HepG2 (cell line): Measurements from ENCODE around the gene RAB5B. TPM values are rescaled to one million over a fixed set of nuclear protein-coding genes. Genes with fewer than 3 reads are reported as not detected.

Source experiments
- AGO2 ChIP-seq: fragments of 200-400 bp; formaldehyde crosslinking; optimal IDR thresholded peaks from 2 replicates; pipeline ENCODE3; 2017; ENCODE audit warnings: mild to moderate bottlenecking, low read depth, low read length, moderate library complexity
- ARNT ChIP-seq: fragments of 450-650 bp; IDR thresholded peaks from 2 replicates; pipeline ENCODE4 v1.6.1; 2017
- DMAP1 ChIP-seq: IDR thresholded peaks from 2 replicates; pipeline ENCODE4 v1.6.1; 2016
- DRAP1 ChIP-seq: IDR thresholded peaks from 2 replicates; pipeline ENCODE4 v1.6.1; 2016; ENCODE audit warnings: missing genetic modification reagents, missing compliant biosample characterization
- FLYWCH1 ChIP-seq: sonication (generic); formaldehyde crosslinking; IDR thresholded peaks from 2 replicates; pipeline ENCODE4 v1.8.1; 2023; ENCODE audit warnings: mild to moderate bottlenecking, missing genetic modification reagents
- FOXA3 ChIP-seq: IDR thresholded peaks from 2 replicates; pipeline ENCODE4 v1.6.1; 2016; ENCODE audit warnings: missing genetic modification reagents, missing compliant biosample characterization
- GTF3A ChIP-seq: sonication (generic); formaldehyde crosslinking; conservative IDR thresholded peaks from 2 replicates; pipeline ENCODE4 v1.4.0; 2020; ENCODE audit warnings: mild to moderate bottlenecking, missing genetic modification reagents
- HNRNPUL1 ChIP-seq: fragments of 200-400 bp; formaldehyde crosslinking; IDR thresholded peaks from 2 replicates; pipeline ENCODE4 v1.6.1; 2017; ENCODE audit warnings: low read depth, mild to moderate bottlenecking, low read length, moderate library complexity
- MAFK ChIP-seq, 2 experiments: IDR thresholded peaks in 1 of 2; conservative IDR thresholded peaks in 1 of 2; 2 replicates each; pipeline ENCODE4 v1.6.1; 2011; ENCODE audit warnings: improper control_type of control experiment in 2 of 2, low read length in 2 of 2
- NFE2 ChIP-seq: sonication (generic); formaldehyde crosslinking; IDR thresholded peaks from 2 replicates; pipeline ENCODE4 v1.4.0; 2020; ENCODE audit warnings: missing genetic modification reagents
- NFYB ChIP-seq: sonication (generic); formaldehyde crosslinking; IDR thresholded peaks from 2 replicates; pipeline ENCODE4 v1.4.0; 2020; ENCODE audit warnings: missing genetic modification reagents
- RAD21 ChIP-seq: fragments of 450-650 bp; formaldehyde crosslinking; IDR thresholded peaks from 2 replicates; pipeline ENCODE4 v1.5.0; 2020; ENCODE audit warnings: mild to moderate bottlenecking
- RFX3 ChIP-seq: IDR thresholded peaks from 2 replicates; pipeline ENCODE4 v1.6.1; 2016; ENCODE audit warnings: missing biosample characterization, missing genetic modification reagents
- RFXANK ChIP-seq: IDR thresholded peaks from 2 replicates; pipeline ENCODE4 v1.6.1; 2016
- SKI ChIP-seq: fragments of 450-650 bp; IDR thresholded peaks from one replicate; pipeline ENCODE4 v1.6.1; 2018; ENCODE audit warnings: mild to moderate bottlenecking; ENCODE audit not compliant: partially characterized antibody
- WIZ ChIP-seq: sonication (generic); formaldehyde crosslinking; IDR thresholded peaks from 2 replicates; pipeline ENCODE4 v1.5.1; 2020; ENCODE audit warnings: mild to moderate bottlenecking, missing genetic modification reagents
- YEATS4 ChIP-seq: sonication (generic); formaldehyde crosslinking; IDR thresholded peaks from 2 replicates; pipeline ENCODE4 v1.4.0; 2020; ENCODE audit warnings: missing genetic modification reagents, borderline replicate concordance
- ZFP36L2 ChIP-seq: sonication (generic); formaldehyde crosslinking; IDR thresholded peaks from 2 replicates; pipeline ENCODE4 v1.4.0; 2020; ENCODE audit warnings: missing genetic modification reagents
- ZNF260 ChIP-seq: sonication (generic); formaldehyde crosslinking; IDR thresholded peaks from 2 replicates; pipeline ENCODE4 v1.4.0; 2020; ENCODE audit warnings: missing genetic modification reagents, low read depth, mild to moderate bottlenecking, borderline replicate concordance
- ZNF3 ChIP-seq: IDR thresholded peaks from 2 replicates; pipeline ENCODE4 v1.7.0; 2017; ENCODE audit warnings: inconsistent platforms
- ZNF570 ChIP-seq: sonication (generic); formaldehyde crosslinking; IDR thresholded peaks from 2 replicates; pipeline ENCODE4 v1.4.0; 2020; ENCODE audit warnings: mild to moderate bottlenecking, missing genetic modification reagents, borderline replicate concordance
- ZNF850 ChIP-seq: sonication (generic); formaldehyde crosslinking; conservative IDR thresholded peaks from 2 replicates; pipeline ENCODE4 v1.9.0; 2021; ENCODE audit warnings: mild to moderate bottlenecking, missing genetic modification reagents
- polyA plus RNA-seq, 8 experiments: library from polyadenylated mRNA; depleted of rRNA in 3 of 8; stranded (reverse) in 7 of 8; unstranded in 1 of 8; fragments of >200 nt; fragmentation: Illumina TruSeq in 4 of 8; extraction: Trizol in 4 of 8; gene quantifications; 2 replicates each; pipeline versions ENCODE4 v1.2.1 to v1.2.3, GENCODE V29; 2011 to 2016; ENCODE audit warnings: low read depth in 4 of 8, missing spikeins in 1 of 8, mixed read lengths in 1 of 8; ENCODE audit not compliant: insufficient read depth in 1 of 8
- total RNA-seq, 5 experiments: library from RNA; depleted of rRNA; stranded (reverse); fragments of >200 nt; fragmentation: Illumina TruSeq; extraction: Trizol; gene quantifications; 2 replicates each; pipeline ENCODE4 v1.2.3, GENCODE V29; 2016; ENCODE audit warnings: low read depth in 1 of 5
- TF ChIP-seq, protein P1 (sequence below): IDR thresholded peaks from 2 replicates; pipeline ENCODE4 v1.4.0; 2020; ENCODE audit warnings: mild to moderate bottlenecking, missing genetic modification reagents
- TF ChIP-seq, protein P2 (sequence below): sonication (generic); formaldehyde crosslinking; IDR thresholded peaks from 2 replicates; pipeline ENCODE4 v1.4.0; 2020; ENCODE audit warnings: missing genetic modification reagents, mild to moderate bottlenecking, borderline replicate concordance

The RAB5B gene
- total and polyA plus RNA-seq, 2 of the 13 experiments (the other 11 are each of a cell fraction or from before 2014, with no cell fraction given), result 26.0 to 68.3 TPM

DNA sequence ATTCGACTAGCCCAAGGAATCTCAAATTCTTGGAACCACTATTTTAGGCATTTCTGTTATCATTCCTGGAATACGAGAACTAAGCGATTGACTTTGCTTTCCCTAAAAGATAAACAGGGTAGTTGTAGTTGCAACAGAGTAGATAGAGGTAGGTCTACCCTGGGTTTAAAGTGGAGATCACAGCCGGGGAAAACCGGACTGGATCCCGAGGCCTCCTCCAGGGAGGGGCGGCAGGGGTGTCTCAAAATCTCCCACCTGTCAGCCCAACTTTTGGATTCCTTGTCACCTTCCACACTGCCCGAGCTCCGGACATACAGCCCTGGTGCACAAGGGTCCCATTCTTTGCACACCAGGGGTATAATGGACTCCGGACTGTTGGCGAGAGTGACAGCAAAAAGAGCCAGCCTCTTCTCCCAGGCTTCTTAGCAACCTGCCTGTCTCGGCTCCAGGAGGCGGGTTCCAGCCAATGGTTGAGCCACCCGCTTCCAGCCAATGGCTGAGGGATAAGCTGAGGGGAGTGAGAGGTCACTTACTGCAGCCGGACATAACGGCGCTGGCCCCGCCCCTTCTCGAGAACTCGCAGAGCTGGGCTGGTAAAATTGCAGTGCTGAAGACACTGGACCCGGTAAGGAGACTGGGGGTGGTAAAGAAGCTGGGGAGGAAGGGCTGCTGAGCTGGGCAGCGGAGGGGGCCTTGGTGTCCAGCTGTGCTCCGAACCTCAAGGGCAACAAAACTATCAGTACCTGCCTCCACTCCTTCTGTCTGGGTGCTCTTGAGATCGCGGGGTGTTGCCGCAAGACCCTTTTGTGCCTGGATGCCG lies 23.0 kb downstream of the RAB5B start, which contains the start of gene SUOX (continued):
- TF ChIP-seq FOXA3 (CRISPR knock-in tag) (peak; percentile 43), DMAP1 (CRISPR knock-in tag) (no peak; the same call in none of the 2 replicates), ZNF3 (CRISPR knock-in tag) (no peak), WIZ (no peak), DRAP1 (CRISPR knock-in tag) (peak; percentile 88), ZNF850 (CRISPR knock-in tag) (no peak), NFE2 (CRISPR knock-in tag) (0 out of 2 replicates have a peak, but pooled peaks have one; percentile 6), AGO2 (peak; percentile 80), NFYB (CRISPR knock-in tag) (peak; percentile 88), FLYWCH1 (CRISPR knock-in tag) (no peak), ZFP36L2 (no peak), YEATS4 (CRISPR knock-in tag) (peak; percentile 50; the same call in 1 of the 2 replicates), SKI (no peak), HNRNPUL1 (no peak), ARNT (no peak), RAD21 (CRISPR knock-in tag) (no peak; the same call in 1 of the 2 replicates), RFXANK (CRISPR knock-in tag) (peak; percentile 84), RFX3 (no peak), ZNF570 (CRISPR knock-in tag) (no peak), ZNF260 (CRISPR knock-in tag) (no peak), MAFK (conservative IDR thresholded peaks at IDR 0.05 in 1 of 2, IDR thresholded peaks at IDR 0.05 in 1 of 2; ENCODE audit: low read length in 2 of 2) (no peak), GTF3A (no peak)
- TF ChIP-seq, protein P1, sequence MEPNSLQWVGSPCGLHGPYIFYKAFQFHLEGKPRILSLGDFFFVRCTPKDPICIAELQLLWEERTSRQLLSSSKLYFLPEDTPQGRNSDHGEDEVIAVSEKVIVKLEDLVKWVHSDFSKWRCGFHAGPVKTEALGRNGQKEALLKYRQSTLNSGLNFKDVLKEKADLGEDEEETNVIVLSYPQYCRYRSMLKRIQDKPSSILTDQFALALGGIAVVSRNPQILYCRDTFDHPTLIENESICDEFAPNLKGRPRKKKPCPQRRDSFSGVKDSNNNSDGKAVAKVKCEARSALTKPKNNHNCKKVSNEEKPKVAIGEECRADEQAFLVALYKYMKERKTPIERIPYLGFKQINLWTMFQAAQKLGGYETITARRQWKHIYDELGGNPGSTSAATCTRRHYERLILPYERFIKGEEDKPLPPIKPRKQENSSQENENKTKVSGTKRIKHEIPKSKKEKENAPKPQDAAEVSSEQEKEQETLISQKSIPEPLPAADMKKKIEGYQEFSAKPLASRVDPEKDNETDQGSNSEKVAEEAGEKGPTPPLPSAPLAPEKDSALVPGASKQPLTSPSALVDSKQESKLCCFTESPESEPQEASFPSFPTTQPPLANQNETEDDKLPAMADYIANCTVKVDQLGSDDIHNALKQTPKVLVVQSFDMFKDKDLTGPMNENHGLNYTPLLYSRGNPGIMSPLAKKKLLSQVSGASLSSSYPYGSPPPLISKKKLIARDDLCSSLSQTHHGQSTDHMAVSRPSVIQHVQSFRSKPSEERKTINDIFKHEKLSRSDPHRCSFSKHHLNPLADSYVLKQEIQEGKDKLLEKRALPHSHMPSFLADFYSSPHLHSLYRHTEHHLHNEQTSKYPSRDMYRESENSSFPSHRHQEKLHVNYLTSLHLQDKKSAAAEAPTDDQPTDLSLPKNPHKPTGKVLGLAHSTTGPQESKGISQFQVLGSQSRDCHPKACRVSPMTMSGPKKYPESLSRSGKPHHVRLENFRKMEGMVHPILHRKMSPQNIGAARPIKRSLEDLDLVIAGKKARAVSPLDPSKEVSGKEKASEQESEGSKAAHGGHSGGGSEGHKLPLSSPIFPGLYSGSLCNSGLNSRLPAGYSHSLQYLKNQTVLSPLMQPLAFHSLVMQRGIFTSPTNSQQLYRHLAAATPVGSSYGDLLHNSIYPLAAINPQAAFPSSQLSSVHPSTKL, result no peak
- TF ChIP-seq, protein P2, sequence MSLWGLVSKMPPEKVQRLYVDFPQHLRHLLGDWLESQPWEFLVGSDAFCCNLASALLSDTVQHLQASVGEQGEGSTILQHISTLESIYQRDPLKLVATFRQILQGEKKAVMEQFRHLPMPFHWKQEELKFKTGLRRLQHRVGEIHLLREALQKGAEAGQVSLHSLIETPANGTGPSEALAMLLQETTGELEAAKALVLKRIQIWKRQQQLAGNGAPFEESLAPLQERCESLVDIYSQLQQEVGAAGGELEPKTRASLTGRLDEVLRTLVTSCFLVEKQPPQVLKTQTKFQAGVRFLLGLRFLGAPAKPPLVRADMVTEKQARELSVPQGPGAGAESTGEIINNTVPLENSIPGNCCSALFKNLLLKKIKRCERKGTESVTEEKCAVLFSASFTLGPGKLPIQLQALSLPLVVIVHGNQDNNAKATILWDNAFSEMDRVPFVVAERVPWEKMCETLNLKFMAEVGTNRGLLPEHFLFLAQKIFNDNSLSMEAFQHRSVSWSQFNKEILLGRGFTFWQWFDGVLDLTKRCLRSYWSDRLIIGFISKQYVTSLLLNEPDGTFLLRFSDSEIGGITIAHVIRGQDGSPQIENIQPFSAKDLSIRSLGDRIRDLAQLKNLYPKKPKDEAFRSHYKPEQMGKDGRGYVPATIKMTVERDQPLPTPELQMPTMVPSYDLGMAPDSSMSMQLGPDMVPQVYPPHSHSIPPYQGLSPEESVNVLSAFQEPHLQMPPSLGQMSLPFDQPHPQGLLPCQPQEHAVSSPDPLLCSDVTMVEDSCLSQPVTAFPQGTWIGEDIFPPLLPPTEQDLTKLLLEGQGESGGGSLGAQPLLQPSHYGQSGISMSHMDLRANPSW, result no peak
